Measurements from ENCODE around the gene RFTN2. TPM values are rescaled to one million over a fixed set of nuclear protein-coding genes. Genes with fewer than 3 reads are reported as not detected.
A peak's percentile ranks its signal among the peaks of the same experiment; 100 is the strongest.

Gene RFTN2
- total and polyA plus RNA-seq, 2 of the 13 experiments (the other 11 are each of a cell fraction or from before 2014, with no cell fraction given), result not detected

- TF ChIP-seq ZNF367 (CRISPR knock-in tag; IDR thresholded peaks at IDR 0.05; ENCODE audit: borderline replicate concordance) (no peak; the same call in 1 of the 2 replicates), CREM (IDR thresholded peaks at IDR 0.05) (peak; percentile 95), CREM (CRISPR knock-in tag; IDR thresholded peaks at IDR 0.05) (no peak), NR2F6 (IDR thresholded peaks at IDR 0.05) (peak; percentile 99), NR2F6 (CRISPR knock-in tag; IDR thresholded peaks at IDR 0.05) (peak; percentile 96), HOXD1 (CRISPR knock-in tag; IDR thresholded peaks at IDR 0.05) (peak; percentile 99), ZNF12 (CRISPR knock-in tag; IDR thresholded peaks at IDR 0.05) (peak; percentile 87), KMT2A (CRISPR knock-in tag; IDR thresholded peaks at IDR 0.05) (no peak), TFAP4 (IDR thresholded peaks at IDR 0.05; ENCODE audit: borderline replicate concordance, low read depth) (peak; percentile 72; the same call in 1 of the 2 replicates), POLR2AphosphoS5 (IDR thresholded peaks at IDR 0.05; ENCODE audit: low read depth, low read length) (no peak), SALL2 (CRISPR knock-in tag; IDR thresholded peaks at IDR 0.05) (no peak), GATAD1 (CRISPR knock-in tag; IDR thresholded peaks at IDR 0.05) (peak; percentile 83), ARID5B (CRISPR knock-in tag; IDR thresholded peaks at IDR 0.05) (peak; percentile 100), U2AF2 (IDR thresholded peaks at IDR 0.05; ENCODE audit: low read depth, low read length) (no peak), PAXIP1 (CRISPR knock-in tag; conservative IDR thresholded peaks at IDR 0.05) (peak; percentile 99), ZNF180 (CRISPR knock-in tag; IDR thresholded peaks at IDR 0.05; ENCODE audit: borderline replicate concordance, low read depth) (no peak), BORCS8-MEF2B (CRISPR knock-in tag; IDR thresholded peaks at IDR 0.05) (no peak), ZBTB25 (CRISPR knock-in tag; IDR thresholded peaks at IDR 0.05) (peak; percentile 98)
Measured at GRCh38 chr2:197613509-197613987, 61.8 kb downstream of the RFTN2 start (continued).

Data from HepG2 (cell line).